HG03342 (cell line): ENCODE data around the gene AP4B1.
"Not testable (repeated sequence)": the region's sequence is repeated elsewhere in the genome, so short reads cannot be mapped to it uniquely, and the experiment has no call there.

ENCODE experiments used
- ATAC-seq: cut with Tn5 transposase; IDR thresholded peaks from one replicate; pipeline ENCODE4 v1.9.1; 2021; ENCODE audit warnings: mild to moderate bottlenecking, moderate library complexity; ENCODE audit not compliant: unreplicated experiment

The AP4B1 gene

GRCh38 chr1:113858982-113859381 lies 45.6 kb downstream of the AP4B1 start:
- ATAC-seq, result no peak

GRCh38 chr1:113858418-113858817 lies 46.2 kb downstream of the AP4B1 start:
- ATAC-seq, result no peak

- ATAC-seq, result no peak
These were observed 46.8 kb downstream of the AP4B1 start for GRCh38 chr1:113857776-113858175.

GRCh38 chr1:113856401-113856790 lies 48.2 kb downstream of the AP4B1 start:
- ATAC-seq, result no peak

- ATAC-seq, result no peak
These were observed 48.8 kb downstream of the AP4B1 start for GRCh38 chr1:113855630-113856400.

GRCh38 chr1:113854234-113854633 lies 50.4 kb downstream of the AP4B1 start:
- no peak for ATAC-seq

- ATAC-seq, result not testable (repeated sequence)
These were observed 51.9 kb downstream of the AP4B1 start for GRCh38 chr1:113852694-113853093.

- no peak for ATAC-seq
These were observed 54.3 kb downstream of the AP4B1 start for GRCh38 chr1:113850127-113850796.

- no peak for ATAC-seq
These were observed 55.5 kb downstream of the AP4B1 start for GRCh38 chr1:113849072-113849471.

- ATAC-seq, result no peak
These were observed 58.1 kb downstream of the AP4B1 start for GRCh38 chr1:113846391-113847035.
